Epithelial cell of esophagus (primary cell): Measurements from ENCODE around the gene TACC2.

Source experiments
- DNase-seq: peaks from one replicate; pipeline ENCODE4 v3.0.0; 2010; ENCODE audit warnings: low read depth
- H3K4me3 ChIP-seq: 2 replicates; pipeline ENCODE4 v1.5.1; 2011; ENCODE audit warnings: mild to moderate bottlenecking, low read length, control low read depth
- TF ChIP-seq, protein P1 (sequence below): IDR thresholded peaks from 2 replicates; pipeline ENCODE4 v1.5.1; 2011; ENCODE audit warnings: low read depth, mild to moderate bottlenecking, low read length, control low read depth, inconsistent platforms; ENCODE audit not compliant: insufficient read depth; ENCODE audit errors: missing control alignments

The TACC2 gene

DNA sequence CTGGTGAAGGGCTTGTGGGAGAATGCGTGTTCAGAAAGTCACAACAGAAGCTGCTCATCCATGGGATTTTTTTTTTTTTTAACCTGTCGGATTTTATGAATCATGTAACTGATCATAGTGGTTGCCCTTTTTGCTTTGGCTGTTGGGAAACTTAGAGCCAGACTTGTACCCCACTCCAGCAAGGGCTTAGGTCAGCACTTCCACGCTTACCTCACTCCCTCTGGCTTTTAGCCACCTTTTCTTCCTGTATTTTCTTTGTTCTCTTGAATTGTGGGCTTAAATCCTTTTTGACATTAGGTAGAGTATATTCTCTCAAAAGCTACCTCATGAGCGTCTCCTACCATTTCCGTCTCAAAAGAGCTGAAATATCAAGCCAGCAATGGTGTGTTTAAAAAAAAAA, 168.5 kb downstream of the TACC2 start:
- H3K4me3 ChIP-seq, result no peak overlapping the region
- no peak for DNase-seq
- TF ChIP-seq, protein P1, sequence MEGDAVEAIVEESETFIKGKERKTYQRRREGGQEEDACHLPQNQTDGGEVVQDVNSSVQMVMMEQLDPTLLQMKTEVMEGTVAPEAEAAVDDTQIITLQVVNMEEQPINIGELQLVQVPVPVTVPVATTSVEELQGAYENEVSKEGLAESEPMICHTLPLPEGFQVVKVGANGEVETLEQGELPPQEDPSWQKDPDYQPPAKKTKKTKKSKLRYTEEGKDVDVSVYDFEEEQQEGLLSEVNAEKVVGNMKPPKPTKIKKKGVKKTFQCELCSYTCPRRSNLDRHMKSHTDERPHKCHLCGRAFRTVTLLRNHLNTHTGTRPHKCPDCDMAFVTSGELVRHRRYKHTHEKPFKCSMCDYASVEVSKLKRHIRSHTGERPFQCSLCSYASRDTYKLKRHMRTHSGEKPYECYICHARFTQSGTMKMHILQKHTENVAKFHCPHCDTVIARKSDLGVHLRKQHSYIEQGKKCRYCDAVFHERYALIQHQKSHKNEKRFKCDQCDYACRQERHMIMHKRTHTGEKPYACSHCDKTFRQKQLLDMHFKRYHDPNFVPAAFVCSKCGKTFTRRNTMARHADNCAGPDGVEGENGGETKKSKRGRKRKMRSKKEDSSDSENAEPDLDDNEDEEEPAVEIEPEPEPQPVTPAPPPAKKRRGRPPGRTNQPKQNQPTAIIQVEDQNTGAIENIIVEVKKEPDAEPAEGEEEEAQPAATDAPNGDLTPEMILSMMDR, result no peak

DNA sequence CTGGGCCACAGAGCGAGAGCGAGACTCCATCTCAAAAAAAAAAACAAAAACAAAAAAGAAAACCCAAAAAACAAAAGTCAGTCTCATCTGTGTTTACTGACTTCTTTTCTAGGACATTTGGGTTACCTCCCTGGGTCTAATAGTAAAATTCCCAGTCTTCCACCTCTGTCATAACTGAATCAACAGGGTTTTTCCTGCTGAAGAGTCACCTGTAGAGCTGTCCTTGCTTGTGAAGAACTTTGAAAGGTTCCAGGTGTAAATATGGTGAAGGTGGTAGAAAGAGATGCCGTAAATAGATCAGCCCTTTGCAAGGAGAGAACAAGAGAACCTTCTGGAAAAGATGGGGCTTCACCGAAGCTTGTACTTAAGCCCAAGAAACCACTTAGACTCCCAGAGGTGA, 169.4 kb downstream of the TACC2 start:
- TF ChIP-seq, protein P1, result no peak
- no peak for DNase-seq
- no peak overlapping the region for H3K4me3 ChIP-seq

DNA sequence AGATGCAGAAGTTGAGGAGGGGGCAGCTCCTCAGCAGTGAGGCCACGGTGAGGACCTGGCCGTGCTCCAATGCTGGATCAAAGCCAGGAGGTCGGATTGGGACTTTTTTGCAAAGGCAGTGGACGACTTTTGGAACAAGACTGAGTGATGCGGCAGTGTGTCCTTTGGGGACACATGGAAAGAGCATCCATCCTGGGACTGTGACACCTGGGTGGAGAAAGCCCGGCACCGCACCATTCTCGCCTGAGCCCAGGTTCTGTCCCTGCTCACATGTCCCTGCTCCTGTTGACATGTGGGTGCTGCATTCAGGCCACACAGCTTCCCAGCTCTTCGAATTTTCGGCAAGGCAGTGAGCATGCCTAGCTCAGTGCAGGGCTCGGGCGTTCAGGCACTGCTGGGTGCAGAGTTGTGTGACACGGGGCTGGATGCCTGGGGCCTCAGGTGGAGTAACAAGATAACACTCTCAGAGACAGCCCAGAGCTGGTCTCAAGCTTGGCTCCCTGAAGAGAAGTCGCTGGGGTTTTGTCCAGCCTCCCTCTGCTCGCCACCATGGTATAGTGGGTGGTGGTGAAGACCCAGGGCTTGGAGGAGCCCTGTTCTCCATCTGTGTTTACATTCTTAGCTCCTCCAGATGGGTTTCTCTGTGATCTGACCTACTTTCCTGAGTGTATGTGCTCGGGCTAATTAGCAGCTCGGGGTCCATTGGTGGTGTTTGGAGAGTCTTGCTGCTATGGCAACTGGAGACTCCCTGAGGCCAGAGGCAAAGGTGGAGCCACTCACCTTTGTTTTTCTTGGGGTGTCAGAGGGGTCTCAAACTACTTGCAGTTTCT, 170.4 kb downstream of the TACC2 start:
- TF ChIP-seq, protein P1, result no peak
- no peak for DNase-seq
- H3K4me3 ChIP-seq, result no peak overlapping the region

DNA sequence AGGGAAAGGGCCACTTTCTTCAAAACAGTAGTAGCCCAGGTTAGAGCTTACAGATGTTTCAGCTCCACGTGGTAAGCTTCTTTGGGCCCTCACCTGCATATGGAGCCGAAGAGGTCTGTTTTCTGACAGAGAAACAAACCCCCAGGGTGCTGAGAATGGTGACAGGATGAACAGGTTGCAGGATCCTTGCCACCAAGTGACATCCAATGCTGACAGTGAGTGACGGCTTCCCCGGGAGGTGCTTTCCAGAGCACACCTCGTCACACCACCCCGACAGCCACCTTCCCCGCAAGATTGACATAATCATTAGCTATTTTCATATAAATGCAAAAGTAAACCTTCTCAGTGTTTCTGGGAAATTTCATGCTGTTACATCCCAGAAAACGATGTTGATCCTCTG, 172.8 kb downstream of the TACC2 start:
- TF ChIP-seq, protein P1, result no peak
- H3K4me3 ChIP-seq, result no peak overlapping the region
- no peak for DNase-seq

DNA sequence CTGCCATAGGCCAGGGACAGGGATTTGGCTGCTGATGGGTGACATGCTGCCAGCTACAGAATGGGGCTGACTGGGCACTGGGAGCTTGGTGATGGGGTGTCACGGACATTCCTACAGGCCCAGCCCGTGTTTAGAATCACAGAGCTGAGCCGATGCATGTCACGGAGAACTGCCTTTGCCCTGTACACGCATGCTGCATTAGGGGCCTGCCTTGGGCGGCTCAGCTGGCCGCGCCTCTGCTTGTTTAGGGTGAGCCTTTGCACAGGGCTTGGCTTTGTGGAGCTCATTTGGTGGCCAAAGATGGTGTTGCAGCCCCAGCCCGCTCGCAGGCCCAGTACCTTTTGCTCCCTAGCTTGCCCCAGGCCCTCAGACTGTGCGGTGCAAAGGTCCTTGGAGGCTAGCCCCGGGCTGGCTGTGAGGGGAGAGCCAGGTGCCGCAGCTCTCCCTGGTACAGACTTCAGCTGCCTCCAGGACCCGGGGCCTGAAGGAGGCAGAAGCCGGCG, 173.8 kb downstream of the TACC2 start:
- TF ChIP-seq, protein P1, result no peak
- DNase-seq, result peak; percentile 19
- no peak overlapping the region for H3K4me3 ChIP-seq

DNA sequence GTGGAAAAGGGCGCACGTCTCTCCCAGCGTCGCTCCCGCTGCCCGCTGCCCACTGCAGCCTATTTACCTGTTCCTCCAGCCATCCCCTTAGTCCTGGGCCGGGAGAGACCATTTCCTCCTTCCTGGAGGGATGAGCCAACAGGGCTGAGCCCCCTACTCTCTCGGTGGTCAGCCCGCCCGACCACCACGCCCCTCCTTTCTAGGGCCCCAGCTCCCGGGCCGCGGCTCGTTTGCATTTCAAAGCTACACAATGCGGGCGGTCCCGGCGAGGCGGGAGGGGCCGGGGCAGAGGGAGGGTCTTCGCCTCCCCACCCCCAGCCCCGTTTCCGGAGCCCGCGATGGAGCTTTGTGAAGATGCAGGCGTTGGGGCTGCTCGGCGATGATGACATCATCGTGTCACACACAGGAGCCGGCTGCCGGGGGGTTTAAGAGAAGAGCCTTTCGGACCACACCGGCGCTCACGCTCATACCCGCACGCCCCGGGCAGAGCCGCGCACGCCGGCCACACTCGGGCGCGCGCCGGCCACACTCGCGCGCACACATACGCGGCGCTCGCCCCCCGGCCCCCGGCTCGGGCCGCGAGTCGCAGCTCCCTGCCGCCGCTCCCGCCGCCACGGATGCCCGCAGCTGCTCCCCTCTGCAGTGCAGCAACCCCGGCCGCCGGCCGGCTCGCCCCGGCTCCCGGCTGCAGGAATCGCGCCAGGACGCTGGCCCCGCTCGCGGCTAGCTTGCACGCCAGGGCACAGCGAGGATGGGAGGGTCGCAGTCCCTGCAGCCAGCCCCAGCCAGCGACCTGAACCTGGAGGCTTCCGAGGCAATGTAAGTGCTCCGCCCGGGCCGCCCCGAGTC, 174.4 kb downstream of the TACC2 start:
- peak; percentile 20 for DNase-seq
- TF ChIP-seq, protein P1, result no peak
- no peak overlapping the region for H3K4me3 ChIP-seq
